Measurements from ENCODE around the gene FBLN1.

The FBLN1 gene

DNA sequence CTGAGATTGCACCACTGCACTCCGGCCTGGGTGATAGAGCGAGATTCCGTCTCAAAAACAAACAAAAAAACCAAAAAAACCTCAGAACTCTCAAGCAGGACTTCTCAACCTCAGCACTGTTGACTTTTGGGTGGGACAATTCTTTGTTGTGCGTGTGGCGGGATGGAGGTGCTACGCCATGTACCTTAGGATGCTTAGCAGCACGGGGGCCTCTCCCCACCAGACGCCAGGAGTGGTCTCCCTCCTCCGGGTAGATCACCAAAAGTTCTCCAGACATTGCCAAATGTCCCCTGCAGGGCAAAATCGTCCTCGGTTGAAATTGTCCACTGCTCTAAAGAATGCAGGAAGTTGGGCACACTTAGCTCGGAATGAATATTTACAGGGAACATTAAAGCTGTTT, 142.0 kb downstream of the FBLN1 start:
- DNase-seq, result no peak

- no peak for DNase-seq
Observed at GRCh38 chr22:45645150-45645525, 142.5 kb downstream of the FBLN1 start.

DNA sequence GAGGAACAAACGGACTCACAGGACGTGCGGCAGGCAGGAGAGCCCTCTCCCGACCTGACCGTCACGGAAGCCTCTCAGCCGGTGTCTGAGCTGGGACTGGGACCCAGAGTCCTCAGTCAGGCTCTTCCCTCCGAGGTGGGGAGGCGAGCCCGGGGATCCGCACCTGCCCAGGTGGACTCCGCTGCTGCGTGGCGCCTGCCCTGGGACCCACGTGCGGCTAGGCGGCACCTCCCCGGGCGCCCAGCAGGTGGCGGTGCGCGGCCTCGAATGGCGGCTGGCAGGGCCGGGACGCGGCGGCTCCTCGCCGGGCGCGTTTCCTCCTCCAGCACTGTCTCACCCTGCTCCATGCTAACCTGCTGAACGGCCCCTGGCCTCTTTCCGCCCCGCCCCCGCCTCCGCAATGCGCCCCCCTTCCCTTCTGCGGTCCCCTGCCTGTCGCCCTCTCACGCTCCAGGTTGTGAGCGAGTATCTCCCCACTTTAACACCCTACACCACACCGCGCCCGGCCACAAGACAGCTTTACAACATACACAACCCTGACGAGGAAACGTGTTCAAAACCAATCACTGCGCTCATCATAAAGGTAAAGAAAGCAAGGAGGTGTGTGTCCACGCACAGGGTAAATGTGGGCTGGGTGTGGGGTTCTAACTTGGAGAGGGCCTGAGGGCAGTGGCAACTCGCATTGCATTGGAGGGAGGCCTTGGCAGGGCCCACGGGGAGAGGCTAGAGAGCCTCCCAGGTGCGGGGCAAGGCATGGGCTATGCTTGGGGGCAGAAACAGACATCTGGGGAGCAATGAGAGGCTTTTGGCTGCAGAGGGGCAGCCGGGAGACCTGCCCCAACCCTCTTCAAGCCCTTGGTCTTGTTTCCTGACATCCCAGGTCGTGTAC, 143.1 kb downstream of the FBLN1 start:
- DNase-seq, result peak; percentile 49

- no peak for DNase-seq
Observed at GRCh38 chr22:45647532-45648225, 145.0 kb downstream of the FBLN1 start.

- DNase-seq, result no peak
Observed at GRCh38 chr22:45648301-45649117, 145.8 kb downstream of the FBLN1 start.

GRCh38 chr22:45649809-45650208, 147.1 kb downstream of the FBLN1 start:
- DNase-seq, result no peak

DNA sequence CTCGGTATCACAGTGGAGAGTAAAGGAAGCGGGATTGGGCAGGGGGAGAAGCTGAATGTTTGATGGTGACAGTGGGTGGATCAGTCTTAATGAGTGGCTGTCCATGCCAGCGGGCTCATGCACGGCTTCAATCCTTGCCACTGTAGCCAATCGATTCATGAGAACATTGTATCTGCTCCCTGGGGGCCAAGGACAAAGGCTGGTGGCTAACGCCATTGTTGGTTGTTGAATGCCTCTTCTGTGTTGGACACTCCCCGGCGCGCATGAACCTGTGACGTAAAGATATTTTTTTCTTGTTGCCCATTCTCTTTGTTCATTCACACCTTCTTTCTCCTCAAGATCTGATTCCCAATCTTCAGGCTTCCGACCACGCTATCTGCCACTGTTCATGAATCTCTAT, 148.0 kb downstream of the FBLN1 start:
- DNase-seq, result no peak

Measured in NCI-H748 treated with DMSO at 0.1 percent for 48 hours (cell line).